ENCODE data around the gene GMPPB.

GMPPB gene

DNA sequence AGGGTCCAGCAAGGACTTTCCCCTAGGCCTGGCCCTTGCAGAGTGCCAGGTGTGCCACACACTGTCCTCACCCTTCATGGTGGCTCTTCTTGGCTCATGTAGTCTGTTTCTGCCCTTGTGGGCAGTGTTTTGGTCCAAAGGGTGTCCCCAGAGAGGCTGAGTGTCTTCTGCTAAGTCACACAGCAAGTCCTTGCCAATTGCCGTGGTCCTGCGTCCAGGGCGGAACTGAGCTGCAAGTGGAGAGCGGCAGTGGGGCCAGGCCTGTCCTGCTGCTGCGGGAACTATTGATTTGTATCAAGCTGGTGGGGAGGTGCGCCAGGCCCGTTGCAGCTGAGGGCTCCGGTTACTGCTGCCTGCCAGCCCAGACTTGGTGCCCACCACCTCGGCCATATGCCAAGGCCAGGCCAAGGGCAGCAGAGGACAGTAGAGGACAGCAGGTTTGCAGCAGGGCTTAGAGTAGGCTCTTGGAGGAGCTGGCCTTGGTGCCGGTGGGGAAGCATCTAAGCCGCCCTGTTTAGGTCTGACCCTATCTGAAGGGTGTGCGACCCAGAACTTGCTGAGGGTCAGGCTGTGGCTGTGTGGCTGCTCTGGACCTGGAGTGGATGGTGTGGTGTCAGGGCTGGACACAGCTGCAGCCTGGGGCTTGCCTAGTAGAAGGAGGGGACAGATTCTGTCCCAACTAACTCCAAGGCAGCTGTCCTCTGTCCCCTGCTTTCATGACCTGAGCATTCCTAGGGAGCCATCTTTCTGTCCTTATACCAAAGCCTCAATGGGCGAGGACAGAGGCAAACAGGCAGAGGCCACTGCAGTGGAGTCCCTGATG is 8.8 kb downstream of the GMPPB start:
- H3K4me3 ChIP-seq (ENCODE audit: low read depth, low read length) = no peak overlapping the region
- TF ChIP-seq, protein P1, sequence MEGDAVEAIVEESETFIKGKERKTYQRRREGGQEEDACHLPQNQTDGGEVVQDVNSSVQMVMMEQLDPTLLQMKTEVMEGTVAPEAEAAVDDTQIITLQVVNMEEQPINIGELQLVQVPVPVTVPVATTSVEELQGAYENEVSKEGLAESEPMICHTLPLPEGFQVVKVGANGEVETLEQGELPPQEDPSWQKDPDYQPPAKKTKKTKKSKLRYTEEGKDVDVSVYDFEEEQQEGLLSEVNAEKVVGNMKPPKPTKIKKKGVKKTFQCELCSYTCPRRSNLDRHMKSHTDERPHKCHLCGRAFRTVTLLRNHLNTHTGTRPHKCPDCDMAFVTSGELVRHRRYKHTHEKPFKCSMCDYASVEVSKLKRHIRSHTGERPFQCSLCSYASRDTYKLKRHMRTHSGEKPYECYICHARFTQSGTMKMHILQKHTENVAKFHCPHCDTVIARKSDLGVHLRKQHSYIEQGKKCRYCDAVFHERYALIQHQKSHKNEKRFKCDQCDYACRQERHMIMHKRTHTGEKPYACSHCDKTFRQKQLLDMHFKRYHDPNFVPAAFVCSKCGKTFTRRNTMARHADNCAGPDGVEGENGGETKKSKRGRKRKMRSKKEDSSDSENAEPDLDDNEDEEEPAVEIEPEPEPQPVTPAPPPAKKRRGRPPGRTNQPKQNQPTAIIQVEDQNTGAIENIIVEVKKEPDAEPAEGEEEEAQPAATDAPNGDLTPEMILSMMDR (IDR thresholded peaks at IDR 0.05; ENCODE audit: low read depth, low read length) = no peak
- DNase-seq (ENCODE audit: low read depth, low spot score) = no peak
- in situ Hi-C loops (cut with HindIII; ENCODE audit: low sequenced_read_pairs) = no loop called here

DNA sequence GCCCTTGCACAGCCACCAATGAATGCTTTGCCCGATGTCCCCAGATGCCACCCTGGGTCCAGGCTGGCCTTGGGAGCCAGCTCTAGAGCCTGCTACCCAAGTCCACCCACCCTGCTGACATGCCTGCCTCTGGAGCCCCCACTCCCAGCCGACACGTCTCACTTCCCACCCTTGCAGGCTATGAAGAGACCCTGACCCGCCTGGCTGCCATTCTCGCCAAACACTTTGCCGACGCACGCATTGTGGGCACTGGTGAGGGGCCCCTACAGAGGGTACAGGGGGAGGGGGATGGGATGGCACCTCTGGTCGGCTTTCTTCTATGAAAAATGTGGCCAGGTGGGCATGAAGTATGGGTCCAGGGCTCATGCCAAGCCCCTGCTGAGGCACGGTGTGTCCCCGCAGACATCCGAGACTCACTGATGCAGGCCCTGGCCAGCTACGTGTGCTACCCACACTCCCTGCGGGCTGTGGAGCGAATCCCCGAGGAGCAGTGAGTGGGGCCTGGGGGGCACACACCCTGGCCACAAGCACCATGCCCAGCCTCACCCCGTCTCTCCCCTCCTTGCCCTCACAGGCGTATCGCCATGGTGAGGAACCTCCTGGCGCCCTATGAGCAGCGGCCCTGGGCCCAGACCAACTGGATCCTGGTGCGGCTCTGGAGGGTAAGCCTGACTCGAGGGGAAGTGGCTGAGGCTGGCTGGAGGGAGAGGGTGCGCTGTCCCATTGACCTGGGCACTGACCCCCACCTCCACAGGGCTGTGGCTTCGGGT is 10.2 kb downstream of the GMPPB start:
- in situ Hi-C loops (cut with HindIII; ENCODE audit: low sequenced_read_pairs) = no loop called here
- DNase-seq (ENCODE audit: low read depth, low spot score) = no peak

GRCh38 chr3:49712631-49713317 is 11.0 kb downstream of the GMPPB start:
- H3K4me3 ChIP-seq (ENCODE audit: low read depth, low read length) = no peak overlapping the region
- DNase-seq (ENCODE audit: low read depth, low spot score) = no peak
- TF ChIP-seq, protein P1 (IDR thresholded peaks at IDR 0.05; ENCODE audit: low read depth, low read length) = no peak
- in situ Hi-C loops (cut with HindIII; ENCODE audit: low sequenced_read_pairs) = no loop called here

More for the DNA sequence above, 10.2 kb downstream of the GMPPB start:
- H3K4me3 ChIP-seq (ENCODE audit: low read depth, low read length) = no peak overlapping the region
- TF ChIP-seq, protein P1 (IDR thresholded peaks at IDR 0.05; ENCODE audit: low read depth, low read length) = no peak

DNA sequence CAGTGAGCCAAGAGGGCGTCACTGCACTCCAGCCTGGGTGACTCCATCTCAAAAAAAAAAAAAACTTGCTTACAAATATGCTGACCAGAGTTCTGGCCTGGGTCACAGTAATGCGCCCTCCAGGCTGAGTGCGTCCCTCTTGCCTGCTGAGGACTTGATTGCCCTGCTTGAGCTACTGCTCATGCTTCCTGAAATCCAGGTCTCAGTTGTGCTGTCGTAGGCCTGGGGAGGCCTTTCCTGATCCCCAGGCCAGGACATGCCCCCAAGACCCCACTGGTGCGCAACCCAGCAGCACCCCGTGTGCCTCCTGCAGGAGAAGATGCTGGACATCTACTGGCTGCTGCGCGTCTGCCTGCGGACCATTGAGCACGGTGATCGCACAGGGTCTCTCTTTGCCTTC is 11.6 kb downstream of the GMPPB start:
- DNase-seq (ENCODE audit: low read depth, low spot score) = no peak
- in situ Hi-C loops (cut with HindIII; ENCODE audit: low sequenced_read_pairs) = no loop called here
- TF ChIP-seq, protein P1 (IDR thresholded peaks at IDR 0.05; ENCODE audit: low read depth, low read length) = no peak
- no peak overlapping the region for H3K4me3 ChIP-seq (ENCODE audit: low read depth, low read length)

DNA sequence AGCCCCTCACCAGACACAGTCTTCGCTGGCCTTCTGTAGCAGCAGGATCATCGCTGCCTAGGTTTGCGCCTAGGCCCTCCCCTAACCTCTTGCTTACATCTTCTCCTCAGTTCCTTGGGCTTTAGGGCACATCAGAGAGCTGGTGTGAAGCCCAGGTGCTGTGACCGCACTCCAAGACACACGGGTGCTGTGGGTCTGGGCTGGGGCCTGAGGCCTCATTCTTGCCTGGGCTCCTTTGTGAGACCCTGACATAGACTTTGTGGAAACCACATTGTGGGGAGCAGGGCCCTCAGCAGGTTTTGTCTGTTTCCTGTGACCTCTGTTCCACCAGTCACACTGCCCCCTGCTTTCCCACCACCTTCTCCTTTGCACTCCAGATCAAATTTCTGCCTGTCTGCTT is 12.3 kb downstream of the GMPPB start:
- TF ChIP-seq, protein P1 (IDR thresholded peaks at IDR 0.05; ENCODE audit: low read depth, low read length) = no peak
- no peak for DNase-seq (ENCODE audit: low read depth, low spot score)
- in situ Hi-C loops (cut with HindIII; ENCODE audit: low sequenced_read_pairs) = no loop called here

DNA sequence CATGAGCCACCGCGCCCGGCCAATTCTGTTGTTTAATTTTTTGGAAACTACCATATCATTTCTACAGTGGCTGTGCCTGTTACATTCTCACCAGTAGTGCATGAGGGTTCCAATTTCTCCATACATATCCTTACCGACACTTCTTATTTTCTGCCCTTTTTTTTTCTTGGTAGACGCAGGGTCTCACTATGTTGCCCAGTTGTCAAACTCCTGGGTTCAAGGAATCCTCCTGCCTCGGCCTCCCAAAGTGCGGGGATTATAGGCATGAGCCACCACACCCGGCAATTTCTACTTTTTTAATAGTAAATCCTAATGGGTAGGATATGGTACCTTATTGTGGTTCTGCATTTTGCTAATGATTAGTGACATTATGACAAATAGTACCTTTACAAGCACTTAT is 13.9 kb downstream of the GMPPB start:
- DNase-seq (ENCODE audit: low read depth, low spot score) = no peak
- in situ Hi-C loops (cut with HindIII; ENCODE audit: low sequenced_read_pairs) = no loop called here
- no peak overlapping the region for H3K4me3 ChIP-seq (ENCODE audit: low read depth, low read length)
- TF ChIP-seq, protein P1 (IDR thresholded peaks at IDR 0.05; ENCODE audit: low read depth, low read length) = no peak

More for the DNA sequence above, 12.3 kb downstream of the GMPPB start:
- H3K4me3 ChIP-seq (ENCODE audit: low read depth, low read length) = no peak overlapping the region

Data from astrocyte of the spinal cord (primary cell).